ENCODE measurements around the gene ATG2A. TPM values are rescaled to one million over a fixed set of nuclear protein-coding genes. Genes with fewer than 3 reads are reported as not detected.
A peak's percentile ranks its signal among the peaks of the same experiment; 100 is the strongest.
"Not testable (repeated sequence)": the region's sequence is repeated elsewhere in the genome, so short reads cannot be mapped to it uniquely, and the experiment has no call there.

ATG2A gene
- total RNA-seq, 1 donor from 2014 or later, result 16.3 TPM

DNA sequence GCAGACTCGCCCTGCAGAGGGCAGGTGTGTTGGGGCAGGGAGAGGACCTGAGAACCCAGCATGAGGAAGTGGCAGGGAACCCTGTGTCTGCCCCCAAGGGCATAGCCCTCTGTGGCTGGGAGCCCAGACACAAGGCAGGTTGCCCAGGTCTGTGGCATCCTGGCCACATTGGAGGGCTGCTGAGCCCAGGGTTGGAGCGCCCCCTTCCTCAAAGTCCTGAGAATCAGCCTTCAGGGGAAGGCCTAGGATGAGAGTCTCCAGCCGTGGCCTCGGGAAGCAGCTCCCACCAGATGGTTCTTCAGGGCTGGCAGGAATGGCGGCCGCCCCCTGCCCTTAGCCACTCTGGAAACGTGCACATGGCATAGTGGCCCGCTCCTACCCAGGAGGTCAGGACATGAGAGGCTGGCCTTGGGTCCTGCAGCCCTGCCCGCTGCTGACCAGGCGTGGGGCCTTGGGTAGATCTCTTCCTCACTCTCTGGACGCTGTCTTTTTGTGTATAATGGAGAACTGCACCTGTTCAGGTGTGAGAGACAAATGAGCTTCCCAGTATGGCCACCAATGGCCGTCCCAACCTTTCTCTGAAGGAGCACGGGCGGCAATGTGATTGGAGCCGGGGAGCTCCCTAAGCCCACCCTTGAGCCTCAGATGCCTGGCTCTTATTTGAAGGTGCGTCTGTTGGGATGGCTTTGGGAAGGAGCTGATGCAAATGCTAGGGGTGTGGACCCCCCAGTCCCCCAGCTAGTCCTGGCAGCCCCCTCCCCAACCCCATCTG is 68.0 kb downstream of the ATG2A start:
- no peak for DNase-seq (ENCODE audit: low spot score)
- Mint-ChIP-seq H3K4me3 (ENCODE audit: unreplicated experiment) (no peak overlapping the region), H3K4me1 (ENCODE audit: low read depth) (peaks cover 18% of the 10 kb centered on the region), H3K9me3 (ENCODE audit: low read depth) (no peaks in the 10 kb centered on the region), H3K36me3 (ENCODE audit: low read depth) (no peaks in the 10 kb centered on the region), H3K27me3 (ENCODE audit: low read depth) (no peaks in the 10 kb centered on the region), H3K27ac (ENCODE audit: unreplicated experiment) (peak overlapping the region; percentile 12)
- TF ChIP-seq, protein P1, sequence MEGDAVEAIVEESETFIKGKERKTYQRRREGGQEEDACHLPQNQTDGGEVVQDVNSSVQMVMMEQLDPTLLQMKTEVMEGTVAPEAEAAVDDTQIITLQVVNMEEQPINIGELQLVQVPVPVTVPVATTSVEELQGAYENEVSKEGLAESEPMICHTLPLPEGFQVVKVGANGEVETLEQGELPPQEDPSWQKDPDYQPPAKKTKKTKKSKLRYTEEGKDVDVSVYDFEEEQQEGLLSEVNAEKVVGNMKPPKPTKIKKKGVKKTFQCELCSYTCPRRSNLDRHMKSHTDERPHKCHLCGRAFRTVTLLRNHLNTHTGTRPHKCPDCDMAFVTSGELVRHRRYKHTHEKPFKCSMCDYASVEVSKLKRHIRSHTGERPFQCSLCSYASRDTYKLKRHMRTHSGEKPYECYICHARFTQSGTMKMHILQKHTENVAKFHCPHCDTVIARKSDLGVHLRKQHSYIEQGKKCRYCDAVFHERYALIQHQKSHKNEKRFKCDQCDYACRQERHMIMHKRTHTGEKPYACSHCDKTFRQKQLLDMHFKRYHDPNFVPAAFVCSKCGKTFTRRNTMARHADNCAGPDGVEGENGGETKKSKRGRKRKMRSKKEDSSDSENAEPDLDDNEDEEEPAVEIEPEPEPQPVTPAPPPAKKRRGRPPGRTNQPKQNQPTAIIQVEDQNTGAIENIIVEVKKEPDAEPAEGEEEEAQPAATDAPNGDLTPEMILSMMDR (IDR thresholded peaks at IDR 0.05), result peak; percentile 37

DNA sequence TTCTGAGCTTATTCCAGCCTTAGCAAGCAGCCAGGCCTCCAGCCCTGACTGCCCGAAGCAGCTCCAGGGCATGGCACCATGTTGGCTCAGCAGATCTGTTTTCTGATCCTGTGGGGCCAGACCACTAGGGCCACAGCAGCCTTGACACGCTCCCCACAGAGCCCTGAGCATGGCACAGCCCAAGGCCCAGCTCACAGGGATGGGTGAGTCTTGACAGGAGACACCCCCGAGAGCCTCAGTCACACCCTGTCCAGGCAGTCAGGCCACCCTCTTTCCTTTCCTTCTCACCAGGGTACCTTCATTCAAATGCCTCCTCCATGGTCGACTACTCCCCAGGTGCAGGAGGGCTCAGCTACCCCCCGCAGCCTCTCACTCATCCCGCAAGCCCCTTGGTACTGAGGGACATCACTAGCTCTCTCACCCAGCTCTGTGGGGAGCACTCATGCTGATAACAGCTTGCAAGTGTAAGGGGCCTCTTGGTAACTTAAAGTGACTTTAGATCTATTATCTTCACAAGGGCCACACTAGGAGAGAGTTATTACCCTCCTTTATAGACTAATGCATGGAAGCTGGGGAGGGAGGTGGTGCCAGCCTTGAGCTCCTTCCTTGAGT is 68.7 kb downstream of the ATG2A start:
- peak overlapping the region; percentile 68 for H3K27ac Mint-ChIP-seq (ENCODE audit: unreplicated experiment)
- no peaks in the 10 kb centered on the region for H3K9me3 Mint-ChIP-seq (ENCODE audit: low read depth)
- TF ChIP-seq, protein P1 (IDR thresholded peaks at IDR 0.05), result no peak
- DNase-seq (ENCODE audit: low spot score), result no peak
- peaks cover 20% of the 10 kb centered on the region for H3K4me1 Mint-ChIP-seq (ENCODE audit: low read depth)
- H3K4me3 Mint-ChIP-seq (ENCODE audit: unreplicated experiment), result no peak overlapping the region
- no peaks in the 10 kb centered on the region for H3K36me3 Mint-ChIP-seq (ENCODE audit: low read depth)
- no peaks in the 10 kb centered on the region for H3K27me3 Mint-ChIP-seq (ENCODE audit: low read depth)

DNA sequence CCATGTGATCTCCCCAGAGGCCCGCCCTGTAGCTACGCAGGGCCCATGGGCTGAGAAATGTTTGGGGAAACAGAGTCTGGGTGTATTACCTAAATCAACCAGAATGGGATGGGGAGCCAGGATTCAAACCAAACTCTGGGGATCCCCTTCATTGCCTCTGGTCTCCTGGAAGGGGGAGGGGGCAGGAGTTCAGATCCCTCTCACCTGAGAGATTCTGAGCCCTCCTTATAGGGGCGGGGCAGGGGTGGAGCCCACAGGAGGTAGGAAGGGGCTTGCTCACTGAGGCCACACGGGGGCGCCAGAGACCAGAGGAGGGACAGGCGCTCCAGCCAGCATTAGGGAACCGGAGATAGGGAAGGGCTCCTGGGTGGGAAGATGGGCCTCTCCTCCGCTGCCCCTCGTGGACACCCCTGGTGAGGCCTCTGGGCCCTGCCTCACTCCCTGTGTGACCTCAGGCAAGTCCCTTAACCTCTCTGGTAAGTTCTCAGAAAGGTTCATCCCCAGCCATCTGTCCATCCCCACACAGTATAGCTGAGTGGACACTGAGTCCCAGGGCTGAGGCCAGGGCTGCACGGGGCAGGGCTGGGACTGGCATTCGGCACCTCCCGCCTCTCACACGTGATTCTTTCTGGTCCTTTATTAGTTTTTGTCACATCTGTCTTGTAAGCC is 69.9 kb downstream of the ATG2A start:
- H3K4me1 Mint-ChIP-seq (ENCODE audit: low read depth), result peaks cover 24% of the 10 kb centered on the region
- H3K36me3 Mint-ChIP-seq (ENCODE audit: low read depth), result no peaks in the 10 kb centered on the region
- no peaks in the 10 kb centered on the region for H3K9me3 Mint-ChIP-seq (ENCODE audit: low read depth)
- no peak overlapping the region for H3K27ac Mint-ChIP-seq (ENCODE audit: unreplicated experiment)
- no peak overlapping the region for H3K4me3 Mint-ChIP-seq (ENCODE audit: unreplicated experiment)
- no peak for DNase-seq (ENCODE audit: low spot score)
- no peaks in the 10 kb centered on the region for H3K27me3 Mint-ChIP-seq (ENCODE audit: low read depth)
- TF ChIP-seq, protein P1 (IDR thresholded peaks at IDR 0.05), result peak; percentile 96

DNA sequence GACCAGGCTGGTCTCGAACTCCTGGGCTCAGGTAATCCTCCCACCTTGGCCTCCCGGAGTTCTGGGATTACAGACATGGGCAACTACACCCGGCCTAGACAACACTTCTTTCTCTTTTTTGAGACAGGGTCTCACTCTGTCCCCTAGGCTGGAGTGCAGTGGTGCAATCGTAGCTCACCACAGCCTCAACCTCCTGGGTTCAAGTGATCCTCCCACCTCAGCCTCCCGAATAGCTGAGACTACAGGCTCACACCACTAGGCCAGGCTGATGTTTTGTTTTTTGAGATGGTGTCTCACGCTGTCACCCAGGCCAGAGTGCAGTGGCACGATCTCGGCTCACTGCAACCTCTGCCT is 71.3 kb downstream of the ATG2A start:
- H3K9me3 Mint-ChIP-seq (ENCODE audit: low read depth); H3K36me3 Mint-ChIP-seq (ENCODE audit: low read depth); H3K27ac Mint-ChIP-seq (ENCODE audit: unreplicated experiment); DNase-seq (ENCODE audit: low spot score); H3K27me3 Mint-ChIP-seq (ENCODE audit: low read depth); H3K4me3 Mint-ChIP-seq (ENCODE audit: unreplicated experiment): not testable (repeated sequence)
- H3K4me1 Mint-ChIP-seq (ENCODE audit: low read depth), result peaks cover 15% of the 10 kb centered on the region

DNA sequence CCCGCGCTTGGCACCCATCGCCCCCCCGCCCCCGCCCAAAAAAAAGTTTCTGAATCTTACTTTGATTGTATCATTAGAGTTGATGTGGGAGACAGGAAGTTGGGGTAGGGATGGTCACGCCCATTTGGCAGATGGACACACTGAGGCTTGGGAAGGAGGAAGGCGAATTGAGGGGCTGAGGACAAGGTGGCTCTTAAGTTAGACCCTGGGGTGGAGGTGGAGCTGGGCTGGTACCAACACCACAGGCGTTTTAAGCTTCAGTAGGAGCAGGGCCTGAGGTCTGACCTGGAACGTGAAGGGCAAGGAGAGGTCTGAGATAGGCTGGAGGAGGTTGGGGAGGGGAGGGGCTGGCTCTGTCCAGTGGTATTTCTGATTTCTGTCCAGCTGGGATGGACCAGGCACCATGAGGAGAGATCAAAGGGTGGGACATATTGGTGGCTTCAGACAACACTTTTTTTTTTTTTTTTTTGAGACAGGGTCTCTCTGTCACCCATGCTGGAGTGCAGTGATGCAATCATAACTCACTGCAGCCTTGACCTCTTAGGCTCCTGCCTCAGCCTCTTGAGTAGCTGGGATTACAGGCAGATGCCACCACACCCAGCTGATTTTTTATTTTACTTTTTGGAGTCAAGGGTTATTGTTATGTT is 71.8 kb downstream of the ATG2A start:
- H3K36me3 Mint-ChIP-seq (ENCODE audit: low read depth), result no peaks in the 10 kb centered on the region
- TF ChIP-seq, protein P1 (IDR thresholded peaks at IDR 0.05), result no peak
- peak overlapping the region; percentile 42 for H3K4me3 Mint-ChIP-seq (ENCODE audit: unreplicated experiment)
- H3K4me1 Mint-ChIP-seq (ENCODE audit: low read depth), result peaks cover 13% of the 10 kb centered on the region
- H3K27me3 Mint-ChIP-seq (ENCODE audit: low read depth), result no peaks in the 10 kb centered on the region
- DNase-seq (ENCODE audit: low spot score), result no peak
- peak overlapping the region; percentile 45 for H3K27ac Mint-ChIP-seq (ENCODE audit: unreplicated experiment)
- H3K9me3 Mint-ChIP-seq (ENCODE audit: low read depth), result no peaks in the 10 kb centered on the region

Small RNA genes lying within 50 kb of the gene (microRNA-seq; reads per million reads assigned to microRNA genes)
- gene MIR6749 (ENCODE audit: borderline number of aligned reads) (not detected), gene MIR6750 (ENCODE audit: borderline number of aligned reads) (not detected)

Other genes starting within 250 kb of the ATG2A start
- gene NRXN2, start 194.0 kb downstream of the ATG2A start, total RNA-seq, result 1.1 to 3.0 TPM (median 1.8 TPM) in 3 replicates
- 4.7 to 11.4 TPM (median 10.1 TPM) in 3 replicates for gene RASGRP2, start 173.1 kb downstream of the ATG2A start, total RNA-seq
- gene PYGM, start 157.2 kb downstream of the ATG2A start, total RNA-seq, result 0.65 to 1.6 TPM (median 1.2 TPM) in 3 replicates
- gene SF1, start 138.7 kb downstream of the ATG2A start, total RNA-seq, result 183 to 198 TPM (median 190 TPM) in 3 replicates
- gene MAP4K2, start 114.0 kb downstream of the ATG2A start, total RNA-seq, result 11.3 to 17.8 TPM (median 13.4 TPM) in 3 replicates
- gene MEN1, start 106.7 kb downstream of the ATG2A start, total RNA-seq, result 19.5 to 26.4 TPM (median 20.4 TPM) in 3 replicates
- 0.17 to 0.46 TPM (median 0.35 TPM) in 3 replicates for gene CDC42BPG, start 72.6 kb downstream of the ATG2A start, total RNA-seq
- gene EHD1, start 38.6 kb downstream of the ATG2A start, total RNA-seq, result 78.9 to 129 TPM (median 111 TPM) in 3 replicates
- gene PPP2R5B, start 7.5 kb upstream of the ATG2A start, total RNA-seq, result 21.7 to 33.2 TPM (median 29.3 TPM) in 3 replicates
- gene GPHA2, start 18.7 kb upstream of the ATG2A start, total RNA-seq, result not detected in 3 replicates
- not detected in 3 replicates for gene MAJIN, start 54.9 kb upstream of the ATG2A start, total RNA-seq
- gene BATF2, start 79.8 kb upstream of the ATG2A start, total RNA-seq, result not detected in 3 replicates
- 80.1 to 85.5 TPM (median 83.7 TPM) in 3 replicates for gene ARL2, start 97.0 kb upstream of the ATG2A start, total RNA-seq
- gene SNX15, start 110.2 kb upstream of the ATG2A start, total RNA-seq, result 21.0 to 26.1 TPM (median 24.9 TPM) in 3 replicates
- 13.1 to 18.2 TPM (median 14.3 TPM) in 3 replicates for gene SAC3D1, start 124.0 kb upstream of the ATG2A start, total RNA-seq
- gene NAALADL1, start 141.3 kb upstream of the ATG2A start, total RNA-seq, result not detected in 3 replicates
- 5.5 to 11.4 TPM (median 6.3 TPM) in 3 replicates for gene CDCA5, start 166.8 kb upstream of the ATG2A start, total RNA-seq
- gene ZFPL1, start 167.0 kb upstream of the ATG2A start, total RNA-seq, result 48.9 to 53.3 TPM (median 50.0 TPM) in 3 replicates
- 72.8 to 94.0 TPM (median 73.4 TPM) in 3 replicates for gene VPS51, start 179.0 kb upstream of the ATG2A start, total RNA-seq
- gene TM7SF2, start 194.7 kb upstream of the ATG2A start, total RNA-seq, result 10.3 to 14.4 TPM (median 10.7 TPM) in 3 replicates
- 7.9 to 8.7 TPM (median 7.9 TPM) in 3 replicates for gene ZNHIT2, start 200.5 kb upstream of the ATG2A start, total RNA-seq
- 506 to 669 TPM (median 519 TPM) in 3 replicates for gene FAU, start 204.9 kb upstream of the ATG2A start, total RNA-seq
- 37.2 to 43.2 TPM (median 40.5 TPM) in 3 replicates for gene MRPL49, start 205.1 kb upstream of the ATG2A start, total RNA-seq
- 47.5 to 53.5 TPM (median 49.2 TPM) in 3 replicates for gene SYVN1, start 217.3 kb upstream of the ATG2A start, total RNA-seq

Data from chondrocyte (in vitro differentiated cells).